Thoracic aorta (tissue), 2 donors: Measurements from ENCODE around the gene ARL2. TPM values are rescaled to one million over a fixed set of nuclear protein-coding genes. Genes with fewer than 3 reads are reported as not detected.

Source experiments
- ATAC-seq: fragments of 150-250 bp; one replicate; pipeline ENCODE4 v1.8.0; 2017; ENCODE audit warnings: low read depth; ENCODE audit not compliant: insufficient number of reproducible peaks, low FRiP score
- DNase-seq: peaks from one replicate; pipeline ENCODE4 v3.0.0-alpha.2; 2020; ENCODE audit warnings: low spot score
- H3K27ac ChIP-seq, 2 donors: fragments of 200-600 bp; sonication (generic); 1 replicate in 1 of 2; 2 replicates in 1 of 2; pipeline ENCODE4 v1.5.1; 2016; ENCODE audit warnings: mild to moderate bottlenecking in 2 of 2, moderate library complexity in 2 of 2
- H3K27me3 ChIP-seq: fragments of 200-600 bp; sonication (generic); replicated peaks from 2 replicates; pipeline ENCODE4 v1.6.0; 2016; ENCODE audit warnings: mild to moderate bottlenecking; ENCODE audit not compliant: insufficient read depth
- H3K36me3 ChIP-seq: fragments of 200-600 bp; sonication (generic); one replicate; pipeline ENCODE4 v1.5.1; 2016
- H3K4me1 ChIP-seq, 2 donors: fragments of 200-600 bp; sonication (generic); 1 replicate in 1 of 2; 2 replicates in 1 of 2; pipeline versions ENCODE4 v1.5.1 to v1.6.0; 2016; ENCODE audit warnings: low read depth in 2 of 2, mild to moderate bottlenecking in 1 of 2; ENCODE audit not compliant: control insufficient read depth in 1 of 2
- H3K4me3 ChIP-seq: fragments of 200-600 bp; sonication (generic); 2 replicates; pipeline ENCODE4 v1.5.1; 2016; ENCODE audit warnings: mild to moderate bottlenecking
- H3K9me3 ChIP-seq: fragments of 200-600 bp; sonication (generic); 2 replicates; pipeline ENCODE4 v1.5.1; 2016
- total RNA-seq, 2 donors: library from RNA; depleted of rRNA; stranded (reverse); fragments of >200 nt; gene quantifications; one replicate each; pipeline versions ENCODE4 v1.1.0 to v1.2.3, GENCODE V29; 2016
- TF ChIP-seq, protein P1 (sequence below): fragments of 200-600 bp; sonication (generic); IDR thresholded peaks from one replicate; pipeline ENCODE4 v1.5.1; 2019; ENCODE audit warnings: antibody characterized with exemption

ARL2 gene
- 100 to 1,000 TPM in 1 of 2 donors, 10 to 100 TPM in 1; 85.5 to 197 TPM for total RNA-seq

DNA sequence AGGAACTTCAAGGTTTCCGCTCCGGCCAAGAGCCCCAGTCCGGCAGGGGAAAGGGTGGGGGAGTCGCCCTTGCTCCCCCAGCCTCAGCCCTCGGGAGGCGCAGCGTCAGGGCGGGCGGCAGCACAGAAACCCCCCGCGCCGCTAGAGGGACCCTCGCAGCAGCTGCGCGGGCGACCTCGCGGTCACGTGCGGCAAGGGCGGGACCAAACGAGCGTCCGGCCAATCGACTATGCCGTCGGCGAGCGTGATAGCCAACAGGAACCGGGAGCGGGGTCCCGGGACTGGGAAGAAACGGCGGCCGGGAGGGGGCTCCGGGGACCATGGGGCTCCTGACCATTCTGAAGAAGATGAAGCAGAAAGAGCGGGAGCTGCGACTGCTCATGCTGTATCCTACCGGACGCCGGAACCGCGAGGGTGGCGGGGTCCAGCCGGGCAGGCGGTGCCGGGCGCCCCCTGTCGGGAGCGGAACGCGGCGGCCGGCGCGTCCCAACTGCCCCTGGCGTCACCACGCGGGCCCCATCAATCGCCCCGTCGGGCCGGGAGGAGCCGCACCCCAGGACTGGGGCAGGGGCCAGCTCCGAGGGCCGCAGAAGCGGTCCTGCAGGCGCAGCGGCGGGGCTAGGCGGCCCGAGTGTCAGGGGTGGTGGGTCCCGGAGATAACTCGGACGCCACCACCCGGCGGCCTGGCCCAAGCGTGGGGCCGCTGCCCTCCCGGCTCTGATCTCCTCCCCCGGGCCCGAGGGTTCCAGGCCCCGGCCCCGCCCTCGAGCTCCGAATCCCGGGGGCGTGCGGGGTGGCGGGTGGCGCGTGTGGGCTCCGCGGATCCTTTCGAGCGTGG lies at the start of gene ARL2:
Gene ARL2, plus strand, starts transcription at position 273 of the 838 bp plus-strand sequence. Its CDS starts 48 bp downstream, at position 321.
- TF ChIP-seq, protein P1, sequence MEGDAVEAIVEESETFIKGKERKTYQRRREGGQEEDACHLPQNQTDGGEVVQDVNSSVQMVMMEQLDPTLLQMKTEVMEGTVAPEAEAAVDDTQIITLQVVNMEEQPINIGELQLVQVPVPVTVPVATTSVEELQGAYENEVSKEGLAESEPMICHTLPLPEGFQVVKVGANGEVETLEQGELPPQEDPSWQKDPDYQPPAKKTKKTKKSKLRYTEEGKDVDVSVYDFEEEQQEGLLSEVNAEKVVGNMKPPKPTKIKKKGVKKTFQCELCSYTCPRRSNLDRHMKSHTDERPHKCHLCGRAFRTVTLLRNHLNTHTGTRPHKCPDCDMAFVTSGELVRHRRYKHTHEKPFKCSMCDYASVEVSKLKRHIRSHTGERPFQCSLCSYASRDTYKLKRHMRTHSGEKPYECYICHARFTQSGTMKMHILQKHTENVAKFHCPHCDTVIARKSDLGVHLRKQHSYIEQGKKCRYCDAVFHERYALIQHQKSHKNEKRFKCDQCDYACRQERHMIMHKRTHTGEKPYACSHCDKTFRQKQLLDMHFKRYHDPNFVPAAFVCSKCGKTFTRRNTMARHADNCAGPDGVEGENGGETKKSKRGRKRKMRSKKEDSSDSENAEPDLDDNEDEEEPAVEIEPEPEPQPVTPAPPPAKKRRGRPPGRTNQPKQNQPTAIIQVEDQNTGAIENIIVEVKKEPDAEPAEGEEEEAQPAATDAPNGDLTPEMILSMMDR: peak; percentile 89
- Histone ChIP-seq H3K4me3 (peak within 1 kb of the TSS; percentile 81), H3K27ac (peak within 1 kb of the TSS; percentile 95 to 100), H3K27me3 (no peaks in the 10 kb centered on the region), H3K4me1 (peaks cover 12 to 21% of the 10 kb centered on the region in 2 donors), H3K9me3 (no peaks in the 10 kb centered on the region), H3K36me3 (peaks cover 4% of the 10 kb centered on the region)
- DNase-seq (peak; percentile 53), ATAC-seq (peak; percentile 92)

DNA sequence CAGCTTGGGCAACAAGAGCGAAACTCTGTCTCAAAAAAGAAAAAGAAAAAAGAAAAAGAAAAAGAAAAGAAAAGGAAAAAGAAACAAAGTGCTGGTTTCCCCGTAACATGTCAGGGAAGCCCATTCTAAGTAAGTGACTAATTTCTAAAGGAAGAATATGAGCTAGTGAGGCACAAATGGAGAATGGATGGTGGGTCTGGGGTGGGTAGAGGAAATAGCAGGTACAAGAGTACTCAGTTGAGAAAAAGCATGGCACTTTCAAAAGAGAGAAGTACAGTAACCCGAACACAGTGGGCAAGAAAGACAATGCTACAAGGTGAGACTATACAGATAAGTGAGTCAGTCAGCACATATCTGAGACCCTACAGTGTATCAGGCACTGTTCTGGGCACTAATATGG lies 46.6 kb upstream of the ARL2 start:
- ATAC-seq (no peak), DNase-seq (no peak)
- no peaks in the 10 kb centered on the region for H3K36me3 ChIP-seq
- no peaks in the 10 kb centered on the region for H3K27me3 ChIP-seq
- no peak overlapping the region for H3K27ac ChIP-seq
- no peaks in the 10 kb centered on the region for H3K9me3 ChIP-seq
- H3K4me1 ChIP-seq: peaks cover 0 to 13% of the 10 kb centered on the region in 2 donors
- TF ChIP-seq, protein P1: no peak
- no peak overlapping the region for H3K4me3 ChIP-seq

DNA sequence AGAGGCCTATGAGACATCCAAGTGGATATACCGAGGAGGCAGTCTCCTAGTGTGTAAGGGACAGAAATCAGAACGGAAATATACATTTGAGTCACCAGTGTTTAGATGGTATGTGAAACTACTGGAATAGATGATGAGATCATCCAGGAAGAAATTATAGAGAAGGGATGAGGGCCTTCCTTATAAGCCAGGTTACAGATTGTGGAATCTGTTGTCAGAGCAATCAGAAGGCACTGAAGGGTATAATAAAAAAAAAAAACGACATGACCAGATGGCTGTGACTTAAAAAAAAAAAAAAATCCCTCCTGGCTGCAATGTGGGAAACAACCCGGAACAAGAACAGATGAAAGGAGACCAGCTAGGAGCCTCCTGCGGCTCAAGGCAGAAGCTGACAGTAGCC lies 44.8 kb upstream of the ARL2 start:
- Histone ChIP-seq H3K9me3 (no peaks in the 10 kb centered on the region), H3K36me3 (no peaks in the 10 kb centered on the region), H3K27me3 (no peaks in the 10 kb centered on the region), H3K27ac (no peak overlapping the region), H3K4me3 (no peak overlapping the region), H3K4me1 (peaks cover 0 to 14% of the 10 kb centered on the region in 2 donors)
- TF ChIP-seq, protein P1: no peak
- ATAC-seq (no peak), DNase-seq (no peak)

DNA sequence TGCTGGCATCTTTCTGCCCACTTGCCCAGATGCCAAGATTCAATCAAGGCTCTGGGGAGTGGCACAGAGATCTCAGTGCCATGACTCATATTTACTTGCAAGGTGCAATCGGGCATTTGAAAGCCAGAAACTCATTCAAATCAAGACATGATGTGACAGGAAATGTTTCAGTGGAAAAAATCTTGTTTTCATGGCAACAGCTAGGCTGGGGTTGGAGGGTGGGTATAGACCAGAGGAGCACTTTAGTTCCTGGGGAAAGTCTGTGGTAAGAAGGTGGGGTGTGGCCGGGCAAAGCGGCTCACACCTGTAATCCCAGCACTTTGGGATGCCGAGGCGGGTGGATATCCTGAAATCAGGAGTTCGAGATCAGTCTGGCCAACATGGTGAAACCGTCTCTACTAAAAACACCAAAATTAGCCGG lies 43.2 kb upstream of the ARL2 start:
- Histone ChIP-seq H3K27ac (no peak overlapping the region), H3K27me3 (no peaks in the 10 kb centered on the region), H3K4me3 (no peak overlapping the region), H3K9me3 (no peaks in the 10 kb centered on the region), H3K36me3 (no peaks in the 10 kb centered on the region), H3K4me1 (peaks cover 0 to 14% of the 10 kb centered on the region in 2 donors)
- no peak for ATAC-seq
- DNase-seq: no peak
- TF ChIP-seq, protein P1: no peak

DNA sequence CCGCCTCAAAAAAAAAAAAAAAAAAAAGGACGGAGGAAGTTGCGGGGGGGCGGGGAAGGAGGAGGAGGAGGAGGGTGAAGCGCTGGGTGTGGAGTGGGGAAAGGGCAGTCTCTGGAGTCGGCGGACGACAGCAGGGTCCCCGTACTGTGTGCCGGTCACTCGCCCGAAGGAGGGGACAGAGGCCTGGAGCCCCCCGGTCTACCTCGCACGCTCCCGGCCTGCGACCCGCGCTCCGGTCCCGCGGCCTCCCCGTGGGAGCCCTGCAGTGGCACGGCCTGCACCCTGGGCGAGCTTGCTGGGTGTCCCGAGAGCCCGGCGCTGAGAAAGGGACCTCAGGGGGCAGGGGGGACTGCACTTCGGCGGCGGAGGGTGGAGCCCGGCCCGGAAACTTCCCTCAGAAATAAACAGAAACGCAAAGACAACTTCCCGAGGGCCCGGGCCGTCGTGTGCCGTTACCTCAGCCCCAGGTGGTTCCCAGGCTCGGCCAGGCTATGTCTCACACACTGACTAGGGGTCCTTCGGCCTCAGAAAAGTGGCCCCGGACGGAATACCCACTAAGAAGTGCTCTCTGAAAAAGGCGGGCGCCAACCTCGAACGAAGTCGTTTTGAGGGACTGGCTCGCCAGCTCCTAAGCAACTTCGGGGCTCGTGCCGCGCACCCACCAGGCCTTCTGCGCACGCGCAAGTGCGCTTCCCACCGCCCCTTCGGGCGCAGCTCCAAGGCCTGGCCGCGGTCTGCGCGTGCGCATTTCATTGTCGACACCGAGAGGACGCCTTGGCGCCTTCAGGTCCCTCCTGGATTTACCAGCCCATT lies 42.3 kb upstream of the ARL2 start, which contains the start of gene MAJIN:
Gene MAJIN, minus strand, starts transcription at position 688 of the 813 bp plus-strand sequence. CDS start 12,703 bp downstream, outside the sequence.
- no peaks in the 10 kb centered on the region for H3K27me3 ChIP-seq
- H3K36me3 ChIP-seq: no peaks in the 10 kb centered on the region
- TF ChIP-seq, protein P1: no peak
- DNase-seq: peak; percentile 32
- peaks cover 0 to 14% of the 10 kb centered on the region in 2 donors for H3K4me1 ChIP-seq
- peak; percentile 60 for ATAC-seq
- no peak within 1 kb of the TSS for H3K27ac ChIP-seq
- no peaks in the 10 kb centered on the region for H3K9me3 ChIP-seq
- peak within 1 kb of the TSS; percentile 68 for H3K4me3 ChIP-seq
